ENCODE results near the gene TOR1A.

- TF ChIP-seq CTCF (conservative IDR thresholded peaks at IDR 0.05; ENCODE audit: low read depth, low read length) (no peak), EZH2 (IDR thresholded peaks at IDR 0.05; ENCODE audit: low read length, unreplicated experiment) (no peak), EZH2phosphoT487 (IDR thresholded peaks at IDR 0.05; ENCODE audit: borderline replicate concordance, low read length) (no peak)
These were observed 11.4 kb upstream of the TOR1A start, which contains the start of the genes C9orf78 and USP20 for GRCh38 chr9:129835128-129835859.

Measured in PC-3 (cell line).